A549 (cell line): Measurements from ENCODE around the gene NEUROD1. TPM values are rescaled to one million over a fixed set of nuclear protein-coding genes. Genes with fewer than 3 reads are reported as not detected.
"Not testable (repeated sequence)": the region's sequence is repeated elsewhere in the genome, so short reads cannot be mapped to it uniquely, and the experiment has no call there.

Source experiments
- ATAC-seq, 2 experiments: fragments of 200-7000 bp in 1 of 2; fragments of >200 bp in 1 of 2; cut with Nextera tagmentation in 1 of 2; cut with Tn5 transposase in 1 of 2; 3 replicates each; pipeline versions ENCODE4 v1.8.0 to v1.9.1; 2018 to 2020; ENCODE audit warnings: mild to moderate bottlenecking in 1 of 2, moderate library complexity in 1 of 2
- CTCF ChIA-PET: fragments of 300-600 bp; sonication (Branson Sonifier 250); formaldehyde crosslinking; extraction: SDS; loops from one replicate; lab custom pipeline; 2021; ENCODE audit warnings: antibody characterized with exemption, inconsistent platforms; lab: Yijun Ruan, JAX
- POLR2A ChIA-PET: fragments of 350-600 bp; formaldehyde crosslinking; extraction: SDS; loops from one replicate; lab custom pipeline; 2021; ENCODE audit warnings: antibody characterized with exemption, inconsistent platforms; lab: Yijun Ruan, JAX
- DNase-seq, 2 experiments: peaks; one replicate each; pipeline versions ENCODE4 v3.0.0 to v3.0.0-alpha.2; 2011 to 2016; ENCODE audit warnings: low read depth in 1 of 2, low spot score in 1 of 2
- FAIRE-seq: peaks from 2 replicates; lab custom pipeline; 2011; peaks lifted over from hg19 to GRCh38; lab: Jason Lieb, UNC
- H3K27ac ChIP-seq, 2 experiments: fragments of >200 bp; sonication (Bioruptor Twin); formaldehyde crosslinking; 3 replicates each; pipeline ENCODE4 v1.5.1; 2016 to 2017
- H3K4me1 ChIP-seq: fragments of >200 bp; sonication (Bioruptor Twin); formaldehyde crosslinking; 3 replicates; pipeline ENCODE4 v1.6.1; 2016
- H3K4me2 ChIP-seq: fragments of >200 bp; sonication (Bioruptor Twin); formaldehyde crosslinking; 3 replicates; pipeline ENCODE4 v1.6.1; 2016
- H3K4me3 ChIP-seq: fragments of >200 bp; sonication (Bioruptor Twin); formaldehyde crosslinking; 3 replicates; pipeline ENCODE4 v1.5.1; 2016
- H3K9me3 ChIP-seq: fragments of >200 bp; sonication (Bioruptor Twin); formaldehyde crosslinking; 3 replicates; pipeline ENCODE4 v1.6.1; 2016
- CHD2 ChIP-seq: fragments of 150-350 bp; IDR thresholded peaks from 2 replicates; pipeline ENCODE4 v1.6.1; 2014; ENCODE audit warnings: low read length; ENCODE audit not compliant: partially characterized antibody
- CHD4 ChIP-seq: fragments of 200-600 bp; sonication (generic); IDR thresholded peaks from 2 replicates; pipeline ENCODE4 v1.6.1; 2016; ENCODE audit warnings: antibody characterized with exemption, mild to moderate bottlenecking, borderline replicate concordance
- EHF ChIP-seq: fragments of 250-450 bp; sonication (Bioruptor Pico); IDR thresholded peaks from 2 replicates; pipeline ENCODE4 v1.5.0; 2020; ENCODE audit warnings: mild to moderate bottlenecking
- EHMT2 ChIP-seq: fragments of 200-600 bp; sonication (generic); IDR thresholded peaks from 2 replicates; pipeline ENCODE4 v1.6.1; 2016; ENCODE audit warnings: antibody characterized with exemption, low read depth, mild to moderate bottlenecking, moderate library complexity
- FOSL2 ChIP-seq, 2 experiments: fragments of 450-650 bp in 1 of 2; fragments of >200 bp in 1 of 2; sonication (Bioruptor Twin) in 1 of 2; formaldehyde crosslinking; IDR thresholded peaks; 2 replicates each; pipeline versions ENCODE4 v1.5.0 to v1.6.1; 2016 to 2020; ENCODE audit warnings: mild to moderate bottlenecking in 1 of 2, moderate library complexity in 1 of 2
- HDAC2 ChIP-seq: fragments of 200-600 bp; sonication (generic); IDR thresholded peaks from 2 replicates; pipeline ENCODE4 v1.6.1; 2016
- JUNB ChIP-seq: fragments of >200 bp; sonication (Bioruptor Twin); formaldehyde crosslinking; IDR thresholded peaks from 2 replicates; pipeline ENCODE4 v1.6.1; 2016
- KDM1A ChIP-seq: fragments of 200-600 bp; sonication (generic); IDR thresholded peaks from 2 replicates; pipeline ENCODE4 v1.6.1; 2016; ENCODE audit warnings: low read depth, mild to moderate bottlenecking
- KDM5A ChIP-seq: fragments of 200-600 bp; sonication (generic); IDR thresholded peaks from 2 replicates; pipeline ENCODE4 v1.6.1; 2016; ENCODE audit warnings: antibody characterized with exemption, mild to moderate bottlenecking
- RAD21 ChIP-seq, 2 experiments: fragments of >200 bp in 1 of 2; sonication (Bioruptor Twin) in 1 of 2; formaldehyde crosslinking in 1 of 2; IDR thresholded peaks in 1 of 2; conservative IDR thresholded peaks in 1 of 2; 2 replicates in 1 of 2; 3 replicates in 1 of 2; pipeline ENCODE4 v1.6.1; 2012 to 2018; ENCODE audit warnings: inconsistent platforms in 1 of 2
- RNF2 ChIP-seq: fragments of 200-600 bp; sonication (generic); IDR thresholded peaks from 2 replicates; pipeline ENCODE4 v1.6.1; 2016; ENCODE audit warnings: low read depth, mild to moderate bottlenecking, antibody characterized with exemption, moderate library complexity, borderline replicate concordance
- SMC3 ChIP-seq: fragments of >200 bp; sonication (Bioruptor Twin); formaldehyde crosslinking; IDR thresholded peaks from 3 replicates; pipeline ENCODE4 v1.6.1; 2018; ENCODE audit warnings: inconsistent platforms
- TFCP2L1 ChIP-seq: fragments of 250-450 bp; sonication (Bioruptor Pico); IDR thresholded peaks from 2 replicates; pipeline ENCODE4 v1.5.0; 2021; ENCODE audit warnings: mild to moderate bottlenecking
- TP53 ChIP-seq: fragments of 250-450 bp; sonication (Bioruptor Pico); IDR thresholded peaks from 2 replicates; pipeline ENCODE4 v1.5.0; 2021; ENCODE audit warnings: mild to moderate bottlenecking, moderate library complexity
- ZFP36 ChIP-seq: fragments of 450-650 bp; IDR thresholded peaks from 2 replicates; pipeline ENCODE4 v1.6.1; 2014; ENCODE audit warnings: borderline replicate concordance; ENCODE audit not compliant: partially characterized antibody
- ZNF302 ChIP-seq: fragments of 250-450 bp; sonication (Bioruptor Pico); IDR thresholded peaks from 2 replicates; pipeline ENCODE4 v1.9.0; 2021; ENCODE audit warnings: inconsistent platforms, mild to moderate bottlenecking, moderate library complexity
- WGBS: methylation state at CpG from one replicate; pipeline ENCODE4 v1.1.6; 2017; ENCODE audit errors: missing lambda C conversion rate; 5-methylcytosine and 5-hydroxymethylcytosine counted together
- polyA plus RNA-seq, 4 experiments: library from polyadenylated mRNA; depleted of rRNA in 3 of 4; stranded (reverse); fragments of >200 nt; fragmentation: RNase III in 1 of 4; extraction: RNeasy Plus Mini Kit Qiagen cat#74134 plus additional on column Dnase treatment in 1 of 4; gene quantifications; 2 replicates in 3 of 4; 3 replicates in 1 of 4; pipeline ENCODE4 v1.2.3, GENCODE V29; 2011 to 2017
- TF ChIP-seq, protein P1 (sequence below): fragments of 450-650 bp; IDR thresholded peaks from 2 replicates; pipeline ENCODE4 v1.6.1; 2014; ENCODE audit warnings: antibody characterized with exemption
- TF ChIP-seq, protein P2 (sequence below): fragments of >200 bp; sonication (Bioruptor Twin); formaldehyde crosslinking; IDR thresholded peaks from 3 replicates; pipeline ENCODE4 v1.5.1; 2016
- TF ChIP-seq, protein P3 (sequence below): IDR thresholded peaks from 2 replicates; pipeline ENCODE4 v1.6.1; 2012

NEUROD1 gene
- polyA plus RNA-seq, 2 of the 4 experiments (the other 2 are of a cell fraction), result not detected

DNA sequence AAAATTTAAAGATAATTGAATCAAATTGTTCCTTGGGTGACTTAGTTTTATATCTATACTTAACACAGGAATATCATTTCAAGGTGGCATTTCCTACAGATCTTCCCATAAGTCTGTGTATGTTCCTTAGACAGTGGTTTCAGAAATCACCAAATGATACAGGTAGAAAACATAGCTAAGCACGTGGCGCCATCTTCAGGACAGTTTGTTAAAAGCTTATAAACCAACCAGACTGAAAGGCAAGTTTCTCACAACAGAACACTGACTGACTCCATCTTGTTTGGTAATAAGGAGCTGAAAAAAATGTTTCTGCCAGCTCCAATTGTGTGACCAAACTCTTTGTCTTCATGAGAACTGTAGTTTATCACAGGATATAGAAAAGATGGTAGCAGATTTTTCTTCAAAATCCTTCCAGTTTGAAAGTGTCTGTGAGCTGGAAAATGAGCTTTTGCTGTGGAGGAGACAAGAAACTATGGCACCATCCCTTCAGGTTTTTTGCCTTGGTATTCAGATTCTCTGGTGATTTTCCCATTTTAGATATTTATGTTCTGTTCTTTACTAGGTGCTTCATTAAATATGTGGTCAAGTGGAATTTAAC is 34.8 kb upstream of the NEUROD1 start:
- TF ChIP-seq HDAC2 (no peak), EHF (CRISPR knock-in tag) (no peak), RAD21 (conservative IDR thresholded peaks at IDR 0.05 in 1 of 2, IDR thresholded peaks at IDR 0.05 in 1 of 2) (peak; percentile 90 to 94), KDM5A (no peak), ZNF302 (no peak), CHD4 (no peak), SMC3 (peak; percentile 82), TP53 (CRISPR knock-in tag) (no peak), FOSL2 (IDR thresholded peaks at IDR 0.05) (no peak), FOSL2 (CRISPR knock-in tag; IDR thresholded peaks at IDR 0.05) (no peak), JUNB (no peak)
- TF ChIP-seq, protein P1, sequence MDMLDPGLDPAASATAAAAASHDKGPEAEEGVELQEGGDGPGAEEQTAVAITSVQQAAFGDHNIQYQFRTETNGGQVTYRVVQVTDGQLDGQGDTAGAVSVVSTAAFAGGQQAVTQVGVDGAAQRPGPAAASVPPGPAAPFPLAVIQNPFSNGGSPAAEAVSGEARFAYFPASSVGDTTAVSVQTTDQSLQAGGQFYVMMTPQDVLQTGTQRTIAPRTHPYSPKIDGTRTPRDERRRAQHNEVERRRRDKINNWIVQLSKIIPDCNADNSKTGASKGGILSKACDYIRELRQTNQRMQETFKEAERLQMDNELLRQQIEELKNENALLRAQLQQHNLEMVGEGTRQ, result no peak
- TF ChIP-seq, protein P2, sequence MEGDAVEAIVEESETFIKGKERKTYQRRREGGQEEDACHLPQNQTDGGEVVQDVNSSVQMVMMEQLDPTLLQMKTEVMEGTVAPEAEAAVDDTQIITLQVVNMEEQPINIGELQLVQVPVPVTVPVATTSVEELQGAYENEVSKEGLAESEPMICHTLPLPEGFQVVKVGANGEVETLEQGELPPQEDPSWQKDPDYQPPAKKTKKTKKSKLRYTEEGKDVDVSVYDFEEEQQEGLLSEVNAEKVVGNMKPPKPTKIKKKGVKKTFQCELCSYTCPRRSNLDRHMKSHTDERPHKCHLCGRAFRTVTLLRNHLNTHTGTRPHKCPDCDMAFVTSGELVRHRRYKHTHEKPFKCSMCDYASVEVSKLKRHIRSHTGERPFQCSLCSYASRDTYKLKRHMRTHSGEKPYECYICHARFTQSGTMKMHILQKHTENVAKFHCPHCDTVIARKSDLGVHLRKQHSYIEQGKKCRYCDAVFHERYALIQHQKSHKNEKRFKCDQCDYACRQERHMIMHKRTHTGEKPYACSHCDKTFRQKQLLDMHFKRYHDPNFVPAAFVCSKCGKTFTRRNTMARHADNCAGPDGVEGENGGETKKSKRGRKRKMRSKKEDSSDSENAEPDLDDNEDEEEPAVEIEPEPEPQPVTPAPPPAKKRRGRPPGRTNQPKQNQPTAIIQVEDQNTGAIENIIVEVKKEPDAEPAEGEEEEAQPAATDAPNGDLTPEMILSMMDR, result peak; percentile 87
- TF ChIP-seq, all 56 proteins: peak for 3
- no peak overlapping the region for H3K4me2 ChIP-seq
- peak; percentile 16 to 78 for DNase-seq
- no peaks in the 10 kb centered on the region for H3K9me3 ChIP-seq
- H3K4me1 ChIP-seq, result no peaks in the 10 kb centered on the region
- peak; percentile 76 to 90; a peak in 5 of 6 replicates for ATAC-seq
- POLR2A ChIA-PET, result interaction anchor here (0.5 kb wide), 1 partner anchor 734 kb away, joined by 3 read pairs; no protein-coding TSS in a partner anchor
- WGBS, result 2% methylated on average over 2 of the region's 2 CpGs
- no peak overlapping the region for H3K4me3 ChIP-seq
- H3K27ac ChIP-seq, result no peak overlapping the region
- CTCF ChIA-PET, result interaction anchor here (0.6 to 7.4 kb wide), 43 partner anchors 8 to 1597 kb away, joined by 3 to 129 read pairs (median 4); partner anchors contain the start of gene ITGA4
- FAIRE-seq, result peak; percentile 7

DNA sequence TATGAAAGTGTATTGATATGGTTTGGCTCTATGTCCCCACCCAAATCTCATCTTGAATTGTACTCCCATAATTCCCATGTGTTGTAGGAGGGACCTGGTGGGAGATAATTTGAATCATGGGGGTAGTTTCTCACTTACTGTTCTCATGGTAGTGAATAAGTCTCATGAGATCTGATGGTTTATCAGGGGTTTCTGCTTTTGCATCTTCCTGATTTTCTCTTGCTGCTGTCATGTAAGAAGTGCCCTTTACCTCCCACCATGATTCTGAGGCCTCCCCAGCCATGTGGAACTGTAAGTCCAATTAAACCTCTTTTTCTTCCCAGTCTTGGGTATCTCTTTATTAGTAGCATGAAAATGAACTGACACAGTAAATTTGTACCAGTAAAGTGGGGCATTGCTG is 30.7 kb upstream of the NEUROD1 start:
- DNase-seq, H3K27ac ChIP-seq, ATAC-seq, H3K4me1 ChIP-seq, H3K9me3 ChIP-seq, H3K4me2 ChIP-seq, POLR2A ChIA-PET, FAIRE-seq, H3K4me3 ChIP-seq: not testable (repeated sequence)
- CTCF ChIA-PET, result interaction anchor here (1.3 kb wide), 1 partner anchor 138 kb away, joined by 7 read pairs; no protein-coding TSS in a partner anchor

DNA sequence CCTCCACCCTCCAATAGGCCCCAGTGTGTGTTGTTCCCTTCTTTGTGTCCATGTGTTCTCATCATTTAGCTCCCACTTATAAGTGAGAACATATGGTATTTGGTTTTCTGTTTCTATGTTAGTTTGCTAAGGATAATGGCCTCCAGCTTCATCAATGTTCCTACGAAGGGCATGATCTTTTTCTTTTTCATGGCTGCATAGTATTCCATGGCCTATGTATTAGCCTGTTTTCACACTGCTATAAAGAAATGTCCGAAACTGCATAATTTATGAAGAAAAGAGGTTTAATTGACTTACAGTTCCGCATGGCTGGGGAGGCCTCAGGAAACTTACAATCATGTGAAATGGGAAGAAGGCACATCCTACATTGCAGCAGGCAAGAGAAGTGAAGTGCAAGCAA is 22.2 kb upstream of the NEUROD1 start:
- DNase-seq, H3K27ac ChIP-seq, H3K4me3 ChIP-seq, ATAC-seq, H3K9me3 ChIP-seq, FAIRE-seq, H3K4me1 ChIP-seq, POLR2A ChIA-PET, H3K4me2 ChIP-seq: not testable (repeated sequence)
- CTCF ChIA-PET, result interaction anchor here (2.2 kb wide), 1 partner anchor 130 kb away, joined by 7 read pairs; no protein-coding TSS in a partner anchor
- WGBS, result 43% methylated on average over 3 of the region's 3 CpGs

DNA sequence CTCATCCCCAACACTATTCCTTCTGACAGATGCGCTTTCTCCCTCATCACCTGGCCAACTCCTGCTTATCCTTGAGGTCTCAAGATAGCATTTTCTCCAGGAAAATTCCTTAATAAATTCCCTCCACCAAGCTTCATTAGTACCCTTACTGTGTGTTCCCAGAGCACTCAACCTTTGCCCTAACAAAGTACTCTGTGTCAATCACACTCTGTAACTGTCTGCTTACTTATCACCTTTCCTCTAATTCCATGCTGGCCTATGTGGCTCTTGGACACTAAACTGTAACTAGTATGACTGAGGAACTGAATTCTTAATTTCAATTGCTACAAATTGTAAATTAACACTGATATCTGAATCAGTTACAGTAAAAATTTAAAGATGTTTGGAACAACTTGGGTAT is 17.9 kb upstream of the NEUROD1 start:
- CTCF ChIA-PET, result no interaction called here
- DNase-seq, result no peak
- no peak for ATAC-seq
- POLR2A ChIA-PET, result no interaction called here
- H3K4me1 ChIP-seq, result no peaks in the 10 kb centered on the region
- H3K4me3 ChIP-seq, result no peak overlapping the region
- WGBS, result 88% methylated on average over 1 of the region's 1 CpG
- H3K9me3 ChIP-seq, result peaks cover 1% of the 10 kb centered on the region; the same call in 1 of the 3 replicates
- no peak for TF ChIP-seq ZFP36
- no peak for TF ChIP-seq RAD21 (conservative IDR thresholded peaks at IDR 0.05 in 1 of 2, IDR thresholded peaks at IDR 0.05 in 1 of 2)
- TF ChIP-seq EHMT2, result no peak
- TF ChIP-seq RNF2, result no peak
- TF ChIP-seq KDM1A, result no peak
- TF ChIP-seq TFCP2L1 (CRISPR knock-in tag), result no peak
- no peak for TF ChIP-seq ZNF302
- TF ChIP-seq, protein P3, sequence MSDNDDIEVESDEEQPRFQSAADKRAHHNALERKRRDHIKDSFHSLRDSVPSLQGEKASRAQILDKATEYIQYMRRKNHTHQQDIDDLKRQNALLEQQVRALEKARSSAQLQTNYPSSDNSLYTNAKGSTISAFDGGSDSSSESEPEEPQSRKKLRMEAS, result no peak
- no peak for TF ChIP-seq CHD2
- no peak overlapping the region for H3K4me2 ChIP-seq
- FAIRE-seq, result no peak
- no peak overlapping the region for H3K27ac ChIP-seq
